HG02981 (cell line): ENCODE measurements around the gene HTN3.
"Not testable (repeated sequence)": the region's sequence is repeated elsewhere in the genome, so short reads cannot be mapped to it uniquely, and the experiment has no call there.

Source experiments
- ATAC-seq: cut with Tn5 transposase; IDR thresholded peaks from one replicate; pipeline ENCODE4 v1.9.1; 2021; ENCODE audit warnings: mild to moderate bottlenecking, moderate library complexity; ENCODE audit not compliant: unreplicated experiment

The HTN3 gene

GRCh38 chr4:70028159-70028558 lies at the start of gene HTN3:
HTN3 (plus strand) TSS chr4:70028459; CDS start chr4:70030741, 2,282 bp downstream.
- ATAC-seq = not testable (repeated sequence)

- no peak for ATAC-seq
These were observed 44.2 kb upstream of the HTN3 start for GRCh38 chr4:69984030-69984443.

GRCh38 chr4:69986663-69987062 lies 41.6 kb upstream of the HTN3 start:
- no peak for ATAC-seq

- ATAC-seq = no peak
These were observed 37.2 kb upstream of the HTN3 start for GRCh38 chr4:69991016-69991415.

GRCh38 chr4:69994782-69995181 lies 33.5 kb upstream of the HTN3 start:
- ATAC-seq = no peak

GRCh38 chr4:69995526-69996016 lies 32.7 kb upstream of the HTN3 start, which contains the start of gene STATH:
STATH (plus strand) TSS chr4:69995966; CDS start chr4:69998438, 2,472 bp downstream.
- ATAC-seq = no peak

GRCh38 chr4:69999420-69999819 lies 28.8 kb upstream of the HTN3 start:
- no peak for ATAC-seq

- no peak for ATAC-seq
These were observed 27.5 kb upstream of the HTN3 start for GRCh38 chr4:70000711-70001110.

GRCh38 chr4:70002507-70002906 lies 25.8 kb upstream of the HTN3 start:
- no peak for ATAC-seq

- ATAC-seq = no peak
These were observed 19.5 kb upstream of the HTN3 start for GRCh38 chr4:70008771-70009170.

GRCh38 chr4:70019006-70019405 lies 9.3 kb upstream of the HTN3 start:
- not testable (repeated sequence) for ATAC-seq

GRCh38 chr4:70023218-70023617 lies 5.0 kb upstream of the HTN3 start:
- ATAC-seq = no peak

- no peak for ATAC-seq
These were observed 1.2 kb upstream of the HTN3 start for GRCh38 chr4:70027011-70027410.

- not testable (repeated sequence) for ATAC-seq
These were observed 9.3 kb downstream of the HTN3 start for GRCh38 chr4:70037559-70037958.

- ATAC-seq = not testable (repeated sequence)
These were observed 11.7 kb downstream of the HTN3 start for GRCh38 chr4:70039928-70040327.

GRCh38 chr4:70041652-70042286 lies 13.5 kb downstream of the HTN3 start:
- ATAC-seq = no peak

- ATAC-seq = not testable (repeated sequence)
These were observed 21.9 kb downstream of the HTN3 start, which contains the start of gene HTN1 for GRCh38 chr4:70050138-70050537. HTN1 (plus strand) TSS chr4:70050438; CDS start chr4:70053077, 2,639 bp downstream.

- not testable (repeated sequence) for ATAC-seq
These were observed 28.3 kb downstream of the HTN3 start for GRCh38 chr4:70056534-70056933.

- ATAC-seq = no peak
These were observed 29.4 kb downstream of the HTN3 start for GRCh38 chr4:70057651-70058050.

- ATAC-seq = no peak
These were observed 30.9 kb downstream of the HTN3 start for GRCh38 chr4:70059149-70059548.

- peak; percentile 97 for ATAC-seq
These were observed 33.7 kb downstream of the HTN3 start for GRCh38 chr4:70062000-70062399.

GRCh38 chr4:70080205-70080604 lies 51.9 kb downstream of the HTN3 start:
- ATAC-seq = no peak
